Stimulated activated CD4-positive, alpha-beta T cell treated with anti-CD3 and anti-CD28 coated beads, Interleukin-1b, Interleukin-23, amount 100 ng/mL, for 1 hour (primary cell): ENCODE measurements around the gene KRT25.
"Not testable (repeated sequence)": the region's sequence is repeated elsewhere in the genome, so short reads cannot be mapped to it uniquely, and the experiment has no call there.

Source experiments
- DNase-seq, 2 donors: peaks; one replicate each; pipeline ENCODE4 v3.0.0-alpha.2; 2020; ENCODE audit warnings: low read depth in 2 of 2

KRT25 gene

DNA sequence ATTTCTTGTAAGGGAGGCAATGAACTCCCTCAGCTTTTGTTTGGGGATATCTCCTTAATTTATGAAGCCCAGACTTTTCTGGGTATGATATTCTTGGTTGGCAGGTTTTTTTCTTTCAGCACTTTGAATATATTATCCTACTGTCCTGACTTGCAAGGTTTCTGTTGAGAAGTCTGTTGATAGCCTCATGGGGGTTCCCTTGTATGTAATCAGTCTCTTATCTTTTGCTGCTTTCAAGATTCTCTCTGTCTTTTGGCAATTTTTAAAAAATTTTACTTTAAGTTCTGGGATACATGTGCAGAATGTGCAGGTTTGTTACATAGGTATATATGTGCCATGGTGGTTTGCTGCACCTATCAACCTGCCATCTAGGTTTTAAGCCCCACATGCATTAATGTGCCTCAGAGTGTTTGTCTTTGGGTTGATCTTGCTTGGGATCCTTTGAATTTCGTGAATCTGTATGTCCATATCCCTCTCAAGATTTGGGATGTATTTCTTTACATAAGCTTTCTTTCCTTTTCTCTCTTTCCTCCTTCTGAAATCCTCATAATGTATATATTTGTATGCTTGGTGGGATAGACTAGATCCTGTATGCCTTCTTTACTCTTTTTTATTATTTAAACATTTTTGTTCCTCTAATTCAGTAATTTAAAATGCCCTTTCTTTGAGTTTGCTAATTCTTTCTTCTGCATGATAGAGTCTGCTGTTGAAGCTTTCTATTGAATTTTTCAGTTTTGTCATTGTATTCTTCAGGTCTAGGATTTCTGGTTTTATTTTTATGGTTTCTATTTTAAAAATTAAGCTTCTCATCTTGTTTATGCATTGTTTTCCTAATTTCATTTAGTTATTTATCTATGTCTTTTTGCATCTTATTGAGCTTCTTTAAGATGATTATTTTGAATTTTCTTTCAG is 5.2 kb upstream of the KRT25 start:
- DNase-seq = no peak

DNA sequence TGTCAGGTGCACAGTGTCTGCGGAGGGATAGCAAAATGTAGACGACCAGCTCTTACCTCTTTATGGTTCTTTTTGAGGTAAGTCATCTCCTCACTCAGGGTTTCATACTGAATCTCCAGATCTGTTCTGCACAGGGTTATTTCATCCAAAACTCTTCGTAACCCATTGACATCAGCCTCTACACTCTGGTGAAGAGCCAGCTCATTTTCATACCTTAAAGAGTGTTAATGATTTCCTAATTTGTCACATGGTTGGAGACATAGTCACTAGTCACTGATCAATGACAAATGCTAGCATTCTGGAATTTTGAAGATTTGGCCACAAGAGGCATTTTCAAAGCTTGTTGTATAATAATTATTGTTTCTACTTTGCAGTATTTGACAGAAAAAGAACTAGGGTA is 1.3 kb downstream of the KRT25 start:
- no peak for DNase-seq

DNA sequence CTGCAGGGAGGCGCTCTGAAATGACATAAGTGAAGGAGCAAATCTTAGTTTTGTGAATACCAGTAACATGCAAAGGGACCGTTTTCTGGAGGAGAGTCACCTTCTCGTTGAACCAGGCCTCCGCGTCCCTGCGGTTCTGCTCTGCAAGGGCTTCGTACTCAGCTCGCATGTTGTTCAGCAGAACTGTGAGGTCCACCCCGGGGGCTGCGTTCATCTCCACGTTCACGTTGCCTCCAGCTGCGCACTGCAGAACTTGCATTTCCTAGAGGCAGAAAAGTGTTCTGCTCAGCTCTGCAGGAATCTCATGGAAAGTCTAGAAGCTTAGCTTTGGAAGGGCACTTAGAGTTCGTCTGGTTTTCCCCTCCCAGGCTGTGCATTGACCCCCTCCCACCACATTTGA is 4.1 kb downstream of the KRT25 start:
- DNase-seq = no peak

DNA sequence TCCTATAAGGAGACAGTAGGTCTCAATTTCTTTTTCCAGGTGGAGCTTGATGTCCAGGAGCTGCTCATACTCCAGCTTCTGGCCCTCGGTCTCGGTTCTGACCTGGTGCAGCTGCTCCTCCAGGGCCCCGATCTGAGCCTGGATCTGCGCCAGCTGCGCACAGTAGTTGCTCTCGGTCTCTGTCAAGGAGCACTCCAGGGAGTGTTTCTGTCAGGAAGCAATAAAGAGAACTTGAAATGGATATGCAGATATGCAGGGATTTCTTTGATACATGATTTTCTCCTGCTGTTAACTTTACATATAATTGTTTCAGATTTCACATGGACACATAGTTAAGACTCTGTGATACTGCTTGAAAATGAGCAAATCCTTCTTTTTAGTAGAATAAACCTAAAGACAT is 4.7 kb downstream of the KRT25 start:
- no peak for DNase-seq

DNA sequence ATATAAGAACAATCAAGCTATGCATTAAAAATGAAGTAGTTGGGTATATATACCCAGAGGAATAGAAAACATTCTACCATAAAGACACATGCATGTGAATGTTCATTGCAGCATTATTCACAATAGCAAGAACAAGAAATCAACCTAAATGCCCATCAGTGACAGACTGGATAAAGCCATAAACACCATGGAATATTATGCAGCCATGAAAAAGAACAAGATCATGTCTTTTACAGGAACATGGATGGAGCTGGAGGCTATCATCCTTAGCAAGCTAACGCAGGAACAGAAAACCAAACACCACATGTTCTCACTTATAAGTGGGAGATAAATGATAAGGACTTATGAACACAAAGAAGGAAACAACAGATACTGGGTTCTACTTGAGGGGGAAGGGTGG is 6.5 kb downstream of the KRT25 start:
- not testable (repeated sequence) for DNase-seq

DNA sequence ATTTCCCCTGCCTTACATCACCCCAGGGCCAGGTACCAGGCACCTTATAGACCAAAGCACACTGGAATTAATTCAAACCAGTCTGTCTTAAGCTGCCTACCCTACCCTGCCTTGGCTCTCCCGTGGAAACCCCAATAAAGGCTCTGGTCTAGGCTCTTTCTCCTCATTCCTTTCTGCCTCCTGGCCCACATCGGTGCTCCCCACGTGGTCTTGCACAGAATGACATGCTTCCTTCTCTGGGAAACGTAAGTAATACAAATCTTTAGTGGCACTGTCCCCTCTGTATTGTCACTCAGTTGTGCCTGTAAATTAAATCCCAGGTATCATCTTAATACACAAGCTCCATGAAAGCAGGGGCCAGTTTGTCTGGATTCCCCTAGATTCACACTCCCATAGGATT is 16.6 kb downstream of the KRT25 start:
- no peak for DNase-seq

DNA sequence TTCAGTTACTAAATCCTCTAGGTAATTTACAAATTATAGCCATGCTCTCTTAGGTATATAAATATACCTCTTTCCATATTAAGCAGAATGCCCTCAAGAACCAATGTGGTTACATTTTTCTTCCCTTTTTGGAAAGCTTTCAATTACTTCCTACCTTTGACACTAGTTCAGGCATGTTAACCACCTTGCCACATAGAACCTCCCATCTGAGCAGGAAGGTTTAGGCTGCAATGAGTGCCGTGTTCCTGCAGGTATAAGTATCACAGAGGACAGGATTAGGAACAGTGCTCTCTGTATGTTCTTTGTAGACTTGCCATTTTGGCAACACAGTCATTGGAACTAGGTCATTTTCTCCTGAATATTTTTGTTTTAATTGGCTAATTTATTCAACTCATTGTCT is 20.1 kb downstream of the KRT25 start:
- no peak for DNase-seq

DNA sequence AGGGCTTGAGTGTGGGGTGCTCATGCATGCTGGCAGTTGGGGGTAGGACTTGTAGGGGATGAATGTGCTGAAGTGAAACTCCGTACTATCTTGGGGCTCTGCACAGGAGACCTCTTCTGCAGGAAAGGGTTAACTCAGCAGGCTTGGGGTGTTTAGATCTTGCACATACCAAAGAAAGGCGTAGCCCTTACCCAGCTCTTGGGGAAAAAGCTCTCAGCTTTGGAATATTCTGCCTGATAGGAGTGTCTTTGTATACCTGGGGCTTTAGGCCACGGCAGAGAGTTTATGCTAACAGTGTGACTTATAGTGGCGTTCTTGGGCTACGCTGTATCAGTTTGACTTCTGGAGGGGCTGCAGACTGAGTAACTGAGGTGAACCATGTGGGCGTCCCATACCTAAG is 21.1 kb downstream of the KRT25 start:
- no peak for DNase-seq

DNA sequence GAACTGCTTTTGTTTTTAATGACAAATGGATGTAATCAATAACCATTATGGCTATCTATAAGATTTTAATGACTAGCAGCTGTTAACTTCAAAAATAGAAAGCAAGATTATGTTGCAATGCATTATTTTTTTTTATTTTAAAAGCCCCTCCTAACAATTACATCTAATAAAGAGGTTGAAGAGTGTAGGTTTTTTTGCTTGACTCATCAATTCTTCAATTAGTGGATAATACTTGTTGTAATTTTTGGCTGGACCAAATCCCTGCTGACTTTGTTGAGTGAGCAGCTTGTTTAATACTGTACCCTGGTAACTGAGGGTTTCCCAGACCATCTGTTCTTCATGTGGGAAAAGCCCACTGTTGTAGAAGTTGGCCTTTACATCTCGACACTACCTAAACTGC is 24.2 kb downstream of the KRT25 start:
- DNase-seq = no peak

DNA sequence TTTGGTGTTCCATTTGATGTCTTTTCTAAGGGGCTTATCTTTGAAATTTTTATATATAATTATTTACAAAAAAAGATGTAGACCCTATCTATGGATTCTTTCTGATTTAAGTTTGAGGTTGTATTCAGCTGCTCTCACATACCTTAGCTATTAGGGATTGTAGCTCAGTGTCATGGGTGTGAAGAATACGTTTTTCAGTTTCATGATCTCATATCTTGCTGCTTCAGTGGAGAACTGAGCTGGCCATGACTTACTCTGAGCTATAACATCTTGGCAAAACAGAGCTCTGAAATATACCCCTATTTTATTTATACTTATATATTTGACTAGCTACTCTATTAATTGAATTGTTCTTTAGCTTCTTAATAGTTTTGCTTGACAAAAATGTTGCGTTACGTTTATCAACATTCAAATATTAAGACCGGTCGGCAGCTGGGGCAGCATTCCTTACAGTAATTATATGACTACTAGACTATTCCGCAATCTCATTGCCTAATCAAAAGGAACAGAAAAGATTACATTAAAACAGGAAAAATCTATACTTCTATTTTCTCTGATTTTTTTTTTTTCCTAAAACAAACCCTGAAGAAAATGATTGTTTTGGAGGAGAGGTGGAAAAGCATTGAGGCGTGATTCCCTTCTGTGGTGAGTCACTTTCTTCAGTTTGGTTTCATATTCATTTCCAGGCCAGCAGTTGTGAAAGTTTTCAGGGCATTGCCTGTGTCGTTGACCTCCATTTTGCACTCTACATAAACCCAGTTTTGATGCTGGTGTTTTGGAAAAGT is 27.5 kb downstream of the KRT25 start:
- DNase-seq = no peak

DNA sequence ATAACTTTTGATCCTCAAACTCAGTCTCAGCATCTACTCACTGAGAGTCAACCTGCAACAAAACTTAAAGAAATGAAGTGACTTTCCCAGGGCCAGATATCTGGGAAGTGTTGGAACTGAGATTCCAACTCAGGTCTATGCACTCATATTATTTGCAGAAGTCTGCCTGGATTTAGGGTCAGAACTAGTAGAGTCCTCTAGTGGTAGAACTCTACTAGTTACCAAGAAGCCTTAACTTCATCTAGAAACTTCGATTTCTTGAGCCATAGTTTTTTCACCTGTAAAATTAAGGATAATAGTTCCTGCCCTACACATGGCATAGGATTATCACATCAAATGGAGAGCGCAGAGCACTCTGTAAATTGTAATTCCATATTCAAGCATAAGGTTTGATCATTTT is 28.2 kb downstream of the KRT25 start:
- DNase-seq = no peak

- DNase-seq = no peak
These were observed 30.5 kb downstream of the KRT25 start for GRCh38 chr17:40724656-40725055.

- DNase-seq = no peak
These were observed 32.9 kb downstream of the KRT25 start for GRCh38 chr17:40722241-40722640.

DNA sequence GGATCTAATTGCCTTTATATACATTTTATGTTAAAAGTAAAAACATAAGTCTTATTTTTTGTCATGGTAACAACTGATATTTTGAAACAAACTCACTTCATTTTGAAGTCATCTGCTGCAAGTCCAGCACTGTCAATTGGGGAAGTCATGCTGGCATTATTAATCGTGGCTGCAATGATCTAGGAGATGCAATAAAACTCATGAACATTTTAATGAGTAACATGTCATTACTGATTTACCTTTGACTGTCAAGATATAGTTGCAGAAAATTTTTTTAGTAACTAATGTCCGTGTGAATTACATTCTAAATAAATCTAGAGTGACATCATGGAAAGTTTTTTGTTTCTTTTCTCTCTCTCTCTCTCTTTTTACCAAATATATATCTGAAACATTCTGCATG is 34.2 kb downstream of the KRT25 start:
- DNase-seq = no peak

- no peak for DNase-seq
These were observed 36.2 kb downstream of the KRT25 start for GRCh38 chr17:40718930-40719329.

- DNase-seq = no peak
These were observed 37.4 kb downstream of the KRT25 start for GRCh38 chr17:40717776-40718175.

GRCh38 chr17:40714473-40714872 is 40.7 kb downstream of the KRT25 start:
- no peak for DNase-seq

DNA sequence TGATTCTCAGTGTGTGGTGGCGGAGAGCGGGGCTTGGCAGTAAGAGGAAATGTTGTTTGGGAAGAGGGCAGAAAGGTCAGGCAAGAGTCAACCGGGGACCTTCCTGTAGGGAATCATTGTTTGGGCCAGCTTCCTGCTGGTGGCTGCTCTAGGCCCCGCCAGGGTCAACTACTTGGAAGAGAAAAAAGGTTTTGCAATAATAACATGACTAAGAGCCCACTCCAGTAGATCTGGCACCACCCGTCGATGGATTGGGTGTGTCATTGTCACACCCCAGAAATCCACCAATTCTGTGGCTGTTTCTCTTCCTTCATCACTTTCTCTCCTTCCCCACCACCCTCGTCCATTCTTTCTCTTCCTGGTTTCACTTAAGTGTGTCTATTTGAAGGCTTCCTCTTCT is 47.4 kb downstream of the KRT25 start:
- DNase-seq = no peak

DNA sequence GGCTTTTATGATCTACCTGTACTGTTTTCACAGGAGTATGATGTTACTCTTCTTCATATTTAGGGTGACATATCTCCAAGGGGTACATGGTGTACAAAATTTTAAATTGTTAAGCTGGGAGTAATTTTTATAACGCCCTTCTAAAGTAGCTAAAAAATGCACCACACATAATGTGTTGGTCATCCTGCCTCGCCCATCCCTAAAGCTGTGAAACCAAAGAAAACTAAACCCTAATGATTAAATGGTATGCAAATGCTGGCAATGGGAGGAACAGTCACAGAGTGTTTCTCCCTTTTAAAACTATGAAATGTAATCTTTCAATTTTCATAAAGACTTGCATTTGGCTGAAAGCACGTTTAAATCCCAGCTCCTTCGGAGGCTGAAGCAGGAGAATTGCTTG is 49.5 kb downstream of the KRT25 start:
- no peak for DNase-seq

GRCh38 chr17:40703652-40704051 is 51.5 kb downstream of the KRT25 start, which contains the start of gene KRT24:
Gene KRT24 (minus strand): TSS chr17:40703752. CDS start chr17:40703693, 59 bp downstream.
- DNase-seq = no peak

DNA sequence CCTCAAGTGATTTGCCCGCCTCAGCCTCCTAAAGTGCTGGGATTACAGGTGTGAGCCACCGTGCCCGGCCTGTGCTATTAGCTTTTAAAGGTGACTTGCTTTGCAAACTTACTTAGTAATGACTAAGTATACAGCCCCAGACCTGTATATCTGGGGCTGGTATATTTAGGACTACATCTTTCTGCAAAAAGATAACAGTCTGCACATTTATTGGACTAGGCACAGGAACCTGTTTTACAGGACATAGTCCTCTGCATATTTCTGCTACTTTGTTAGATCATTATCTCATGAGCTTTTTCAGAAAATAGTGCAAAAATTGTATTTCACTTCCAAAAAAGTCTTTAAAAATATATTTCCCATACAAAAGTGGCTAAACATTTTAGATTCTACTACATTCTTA is 52.9 kb downstream of the KRT25 start:
- no peak for DNase-seq

DNA sequence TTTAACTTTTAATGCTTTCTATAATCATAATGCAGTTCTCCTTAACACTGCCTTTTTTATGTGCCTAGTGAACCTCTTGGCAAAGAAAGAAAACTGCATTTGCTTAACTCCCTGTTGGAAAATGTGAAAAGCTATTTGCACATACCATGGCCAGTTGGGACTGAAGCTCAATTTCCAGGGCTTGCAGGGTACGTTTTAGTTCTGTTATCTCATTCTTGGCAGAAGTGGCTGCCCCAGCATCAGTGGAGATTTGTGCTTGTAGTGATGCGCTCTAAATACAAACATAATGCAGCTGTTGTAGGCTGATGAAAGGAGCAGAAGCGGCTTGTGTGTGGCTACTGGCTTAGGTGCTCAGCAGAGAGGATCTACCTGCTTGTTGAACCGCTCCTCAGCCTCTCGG is 55.3 kb downstream of the KRT25 start:
- DNase-seq = no peak

GRCh38 chr17:40699371-40699770 is 55.8 kb downstream of the KRT25 start:
- no peak for DNase-seq
